GM19372 (cell line): ENCODE results near the gene IGF1R.

Experiments
- ATAC-seq: cut with Tn5 transposase; IDR thresholded peaks from one replicate; pipeline ENCODE4 v1.9.1; 2021; ENCODE audit warnings: mild to moderate bottlenecking, low read depth, moderate library complexity; ENCODE audit not compliant: unreplicated experiment

IGF1R gene

GRCh38 chr15:98896802-98897732, 248.7 kb downstream of the IGF1R start:
- ATAC-seq, result no peak

GRCh38 chr15:98898122-98898521, 249.8 kb downstream of the IGF1R start:
- no peak for ATAC-seq

GRCh38 chr15:98899272-98900021, 251.1 kb downstream of the IGF1R start:
- no peak for ATAC-seq

- no peak for ATAC-seq
Observed at GRCh38 chr15:98900356-98900755, 252.0 kb downstream of the IGF1R start.

- no peak for ATAC-seq
Observed at GRCh38 chr15:98901434-98902072, 253.2 kb downstream of the IGF1R start.

- no peak for ATAC-seq
Observed at GRCh38 chr15:98902931-98903330, 254.6 kb downstream of the IGF1R start.

GRCh38 chr15:98903377-98904018, 255.2 kb downstream of the IGF1R start:
- no peak for ATAC-seq

GRCh38 chr15:98904544-98904943, 256.2 kb downstream of the IGF1R start:
- ATAC-seq, result no peak

GRCh38 chr15:98905963-98906711, 257.8 kb downstream of the IGF1R start:
- no peak for ATAC-seq

- no peak for ATAC-seq
Observed at GRCh38 chr15:98906712-98907083, 258.4 kb downstream of the IGF1R start.

- no peak for ATAC-seq
Observed at GRCh38 chr15:98907927-98908471, 259.7 kb downstream of the IGF1R start.

- no peak for ATAC-seq
Observed at GRCh38 chr15:98909968-98910885, 261.9 kb downstream of the IGF1R start.

GRCh38 chr15:98914626-98915025, 266.3 kb downstream of the IGF1R start:
- no peak for ATAC-seq

- no peak for ATAC-seq
Observed at GRCh38 chr15:98916826-98917225, 268.5 kb downstream of the IGF1R start.

GRCh38 chr15:98917417-98917816, 269.1 kb downstream of the IGF1R start:
- ATAC-seq, result no peak

- no peak for ATAC-seq
Observed at GRCh38 chr15:98920091-98920880, 271.9 kb downstream of the IGF1R start.

- ATAC-seq, result no peak
Observed at GRCh38 chr15:98923171-98923570, 274.8 kb downstream of the IGF1R start.

- ATAC-seq, result no peak
Observed at GRCh38 chr15:98923579-98923978, 275.2 kb downstream of the IGF1R start.
